Spleen (tissue), 11 donors: Measurements from ENCODE around the gene ZNF578. TPM values are rescaled to one million over a fixed set of nuclear protein-coding genes. Genes with fewer than 3 reads are reported as not detected.

Experiments used
- DNase-seq: peaks from one replicate; pipeline ENCODE4 v3.0.0-alpha.2; 2020
- H3K27ac ChIP-seq, 8 donors: fragments of 200-600 bp; sonication (generic) in 7 of 8; 1 replicate in 4 of 8; 2 replicates in 4 of 8; pipeline versions ENCODE4 v1.5.0 to v1.8.0; 2016 to 2021; ENCODE audit warnings: inconsistent platforms in 4 of 8, mild to moderate bottlenecking in 4 of 8, moderate library complexity in 1 of 8
- H3K27me3 ChIP-seq, 7 donors: fragments of 200-600 bp; sonication (generic) in 6 of 7; replicated peaks in 1 of 7; 1 replicate in 4 of 7; 2 replicates in 3 of 7; pipeline versions ENCODE4 v1.5.0 to v1.8.0; 2016 to 2021; ENCODE audit warnings: inconsistent platforms in 3 of 7, mild to moderate bottlenecking in 1 of 7
- H3K36me3 ChIP-seq, 6 donors: fragments of 200-600 bp; sonication (generic) in 5 of 6; 1 replicate in 4 of 6; 2 replicates in 2 of 6; pipeline versions ENCODE4 v1.5.0 to v1.8.0; 2016 to 2021; ENCODE audit warnings: inconsistent platforms in 2 of 6
- H3K4me1 ChIP-seq, 6 donors: fragments of 200-600 bp; sonication (generic) in 5 of 6; 1 replicate in 3 of 6; 2 replicates in 3 of 6; pipeline versions ENCODE4 v1.5.0 to v1.8.0; 2016 to 2021; ENCODE audit warnings: inconsistent platforms in 3 of 6
- H3K4me3 ChIP-seq, 8 donors: fragments of 200-600 bp; sonication (generic) in 7 of 8; 1 replicate in 4 of 8; 2 replicates in 4 of 8; pipeline versions ENCODE4 v1.5.0 to v1.8.0; 2016 to 2021; ENCODE audit warnings: inconsistent platforms in 4 of 8, mild to moderate bottlenecking in 4 of 8, moderate library complexity in 2 of 8
- H3K9me3 ChIP-seq, 8 donors: fragments of 200-600 bp; sonication (generic) in 7 of 8; 1 replicate in 4 of 8; 2 replicates in 4 of 8; pipeline versions ENCODE4 v1.5.0 to v1.8.0; 2016 to 2021; ENCODE audit warnings: inconsistent platforms in 4 of 8
- POLR2A ChIP-seq, 3 donors: fragments of 450-650 bp; IDR thresholded peaks; one replicate each; pipeline ENCODE4 v1.5.1; 2017; ENCODE audit warnings: antibody characterized with exemption in 3 of 3, mild to moderate bottlenecking in 1 of 3
- POLR2AphosphoS5 ChIP-seq, 3 donors: sonication (generic); formaldehyde crosslinking; IDR thresholded peaks; one replicate each; pipeline ENCODE4 v1.5.1; 2017; ENCODE audit warnings: antibody characterized with exemption in 3 of 3
- WGBS, 5 donors: extraction: QIAGEN DNeasy Blood & Tissue Kit in 3 of 5; methylation state at CpG; one replicate each; pipeline versions ENCODE4 v1.1.5 to v1.1.7; 2013 to 2018; 5-methylcytosine and 5-hydroxymethylcytosine counted together
- intact Hi-C: fragments of 100-400 bp; cut with DNase I; formaldehyde crosslinking; loops from one replicate; pipeline ENCODE4 v1.15.0; 2023; ENCODE audit warnings: low total_unique reads
- polyA plus RNA-seq, 3 donors: library from polyadenylated mRNA; stranded (reverse); fragments of 200-250 nt; gene quantifications; one replicate each; pipeline ENCODE4 v1.2.1, GENCODE V29; 2013
- total RNA-seq, 7 donors: library from RNA; depleted of rRNA in 3 of 7; stranded (reverse); fragments of >200 nt in 3 of 7; fragmentation: NEBNext Ultra II Directional in 4 of 7; extraction: Animal tissue kit (Norgen Biotek cat#: 25700) in 4 of 7; gene quantifications; one replicate each; pipeline versions ENCODE4 v1.1.0 to v1.2.1, GENCODE V29; 2016 to 2021
- TF ChIP-seq, protein P1 (sequence below), 11 experiments: fragments of 200-600 bp in 7 of 11; fragments of 450-650 bp in 4 of 11; sonication (generic) in 4 of 11; IDR thresholded peaks in 8 of 11; conservative IDR thresholded peaks in 3 of 11; 1 replicate in 7 of 11; 2 replicates in 4 of 11; pipeline versions ENCODE4 v1.4.0 to v1.8.0; 2016 to 2021; ENCODE audit warnings: antibody characterized with exemption in 11 of 11, inconsistent platforms in 4 of 11, mild to moderate bottlenecking in 1 of 11
- donor health status: healthy with polysubstance abuse.
- donor health status: DM: no; HTN: no; CAD: no; lungs with moderate emphysema.
- donor health status: DM: no; HTN: no; CAD: no.
- donor health status: Bipolar disorder and iron deficiency.
- donor health status: healthy.
- donor health status: DM: no; HTN: no; CAD: no.
- donor health status: DM: yes; HTN: yes; CAD: no.

The ZNF578 gene
- total and polyA plus RNA-seq, 10 donors = 0.85 to 4.1 (median 3.5) TPM

DNA sequence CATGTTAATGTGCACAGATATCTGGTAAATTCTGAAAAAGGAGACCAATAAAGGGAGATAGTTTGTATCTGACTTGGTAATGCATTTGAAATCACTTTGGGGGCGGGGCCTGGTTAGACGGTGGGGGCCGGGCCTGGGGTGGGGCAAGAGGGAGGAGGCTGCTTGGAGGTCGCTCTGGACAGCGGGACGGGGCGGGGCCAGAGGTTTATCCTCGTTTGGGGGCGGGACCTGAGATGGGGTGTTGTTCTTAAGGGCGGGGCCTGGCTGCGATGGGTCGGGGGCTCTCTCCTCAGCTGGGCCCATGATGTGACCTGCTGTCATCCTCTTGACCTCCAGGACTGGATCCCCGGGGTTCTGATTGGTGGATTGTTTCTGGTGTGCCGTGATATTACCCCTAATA, 69.2 kb downstream of the ZNF578 start:
- TF ChIP-seq POLR2AphosphoS5 (IDR thresholded peaks at IDR 0.05) (no peak), POLR2A (IDR thresholded peaks at IDR 0.05) (no peak)
- TF ChIP-seq, protein P1, sequence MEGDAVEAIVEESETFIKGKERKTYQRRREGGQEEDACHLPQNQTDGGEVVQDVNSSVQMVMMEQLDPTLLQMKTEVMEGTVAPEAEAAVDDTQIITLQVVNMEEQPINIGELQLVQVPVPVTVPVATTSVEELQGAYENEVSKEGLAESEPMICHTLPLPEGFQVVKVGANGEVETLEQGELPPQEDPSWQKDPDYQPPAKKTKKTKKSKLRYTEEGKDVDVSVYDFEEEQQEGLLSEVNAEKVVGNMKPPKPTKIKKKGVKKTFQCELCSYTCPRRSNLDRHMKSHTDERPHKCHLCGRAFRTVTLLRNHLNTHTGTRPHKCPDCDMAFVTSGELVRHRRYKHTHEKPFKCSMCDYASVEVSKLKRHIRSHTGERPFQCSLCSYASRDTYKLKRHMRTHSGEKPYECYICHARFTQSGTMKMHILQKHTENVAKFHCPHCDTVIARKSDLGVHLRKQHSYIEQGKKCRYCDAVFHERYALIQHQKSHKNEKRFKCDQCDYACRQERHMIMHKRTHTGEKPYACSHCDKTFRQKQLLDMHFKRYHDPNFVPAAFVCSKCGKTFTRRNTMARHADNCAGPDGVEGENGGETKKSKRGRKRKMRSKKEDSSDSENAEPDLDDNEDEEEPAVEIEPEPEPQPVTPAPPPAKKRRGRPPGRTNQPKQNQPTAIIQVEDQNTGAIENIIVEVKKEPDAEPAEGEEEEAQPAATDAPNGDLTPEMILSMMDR (IDR thresholded peaks at IDR 0.05 in 8 of 11, conservative IDR thresholded peaks at IDR 0.05 in 3 of 11) = no peak
- no peak overlapping the region for H3K27ac ChIP-seq
- no peak for DNase-seq
- H3K36me3 ChIP-seq = no peaks in the 10 kb centered on the region
- H3K9me3 ChIP-seq = peaks cover 0 to 88% (median 69%) of the 10 kb centered on the region in 8 donors
- 80 to 90% (median 84%) methylated on average over 14 of the region's 14 CpGs for WGBS, 5 donors
- no peak overlapping the region for H3K4me3 ChIP-seq
- peaks cover 0 to 9% (median 0%) of the 10 kb centered on the region in 6 donors for H3K4me1 ChIP-seq
- intact Hi-C loops = no loop called here
- H3K27me3 ChIP-seq = no peaks in the 10 kb centered on the region

DNA sequence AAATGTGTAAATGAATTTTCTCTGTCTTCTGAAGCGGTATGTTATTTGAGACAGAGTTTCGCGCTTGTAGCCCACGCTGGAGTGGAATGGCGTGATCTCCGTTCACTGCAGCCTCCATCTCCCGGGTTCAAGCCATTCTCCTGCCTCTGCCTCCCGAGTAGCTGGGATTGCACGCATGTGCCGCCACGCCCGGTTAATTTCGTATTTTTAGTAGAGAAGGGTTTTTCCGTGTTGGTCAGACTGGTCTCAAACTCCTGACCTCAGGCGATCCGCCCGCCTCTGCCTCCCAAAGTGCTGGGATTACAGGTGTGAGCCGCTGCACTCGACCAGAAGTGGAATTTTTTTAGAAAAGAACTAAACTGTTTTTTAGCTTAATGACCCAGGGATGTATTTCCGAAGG, 70.7 kb downstream of the ZNF578 start:
- Histone ChIP-seq H3K4me3 (no peak overlapping the region), H3K36me3 (no peaks in the 10 kb centered on the region), H3K27ac (no peak overlapping the region), H3K27me3 (no peaks in the 10 kb centered on the region), H3K4me1 (peaks cover 5 to 22% (median 11%) of the 10 kb centered on the region in 6 donors), H3K9me3 (peaks cover 0 to 75% (median 59%) of the 10 kb centered on the region in 8 donors)
- DNase-seq = no peak
- TF ChIP-seq, protein P1 (IDR thresholded peaks at IDR 0.05 in 8 of 11, conservative IDR thresholded peaks at IDR 0.05 in 3 of 11) = no peak
- TF ChIP-seq POLR2A (IDR thresholded peaks at IDR 0.05) (no peak), POLR2AphosphoS5 (IDR thresholded peaks at IDR 0.05) (no peak)
- 85 to 94% (median 91%) methylated on average over 20 of the region's 20 CpGs for WGBS, 5 donors
- intact Hi-C loops = no loop called here

DNA sequence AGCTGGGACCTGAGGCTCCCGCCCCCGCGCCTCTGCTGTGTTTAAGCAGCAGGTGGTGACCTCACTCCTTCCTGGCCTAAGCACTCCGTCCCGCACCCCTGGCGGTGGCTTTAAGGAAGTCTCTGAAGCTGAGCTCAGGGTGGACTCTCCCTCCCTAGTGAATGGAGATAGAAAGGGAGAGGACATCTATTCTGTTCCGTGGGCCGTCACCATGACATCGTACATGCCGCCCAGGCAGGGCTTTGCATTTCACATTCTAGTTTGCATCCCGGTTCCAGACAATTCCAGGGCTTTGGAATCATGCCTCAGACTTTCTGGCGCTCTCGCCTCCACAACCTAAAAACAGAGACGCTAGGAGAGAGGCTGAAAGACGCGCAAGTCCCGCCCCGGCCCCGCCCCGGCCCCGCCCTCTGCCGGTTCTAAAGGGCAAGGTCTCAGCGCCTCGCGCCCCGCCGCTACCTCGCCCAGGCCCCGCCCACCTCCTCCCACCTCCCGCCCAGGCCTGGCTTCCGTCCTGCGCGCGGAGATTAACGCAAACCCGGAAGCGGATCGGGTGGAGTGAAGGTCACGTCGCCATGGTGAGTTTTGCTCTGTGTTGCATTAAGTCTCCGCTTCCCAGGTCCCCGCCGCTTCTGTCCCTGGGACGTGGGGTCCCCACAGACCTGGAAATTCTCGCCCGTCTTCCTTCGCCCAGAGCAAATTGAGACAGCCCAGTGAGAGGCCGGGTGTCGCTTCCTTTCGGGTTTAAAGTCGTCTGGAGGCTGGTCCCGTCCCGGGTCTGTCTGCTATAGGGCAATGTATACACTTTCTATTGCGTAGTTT, 74.0 kb downstream of the ZNF578 start, which contains the start of gene ZNF808:
TSS of gene ZNF808 (plus strand) at position 535 of the 822 bp plus-strand sequence. CDS start 15,617 bp downstream, outside the sequence.
- 0 to 1% (median 1%) methylated on average over 44 to 54 of the region's 54 CpGs for WGBS, 5 donors

More for the DNA sequence above, 74.0 kb downstream of the ZNF578 start, which contains the start of gene ZNF808:
- Histone ChIP-seq H3K27me3 (no peaks in the 10 kb centered on the region), H3K27ac (peak within 1 kb of the TSS; percentile 88 to 93 (median 91)), H3K4me3 (peak within 1 kb of the TSS; percentile 66 to 90 (median 73)), H3K36me3 (peaks cover 0 to under 1% (median 0%) of the 10 kb centered on the region in 6 donors), H3K9me3 (peaks cover 0 to 43% (median 32%) of the 10 kb centered on the region in 8 donors), H3K4me1 (peaks cover 5 to 39% (median 17%) of the 10 kb centered on the region in 6 donors)
- intact Hi-C loops = no loop called here
- TF ChIP-seq POLR2A (IDR thresholded peaks at IDR 0.05) (peak in 1 of 3 donors; percentile 57), POLR2AphosphoS5 (IDR thresholded peaks at IDR 0.05) (peak; percentile 73 to 89 (median 84))
- TF ChIP-seq, protein P1 (IDR thresholded peaks at IDR 0.05 in 8 of 11, conservative IDR thresholded peaks at IDR 0.05 in 3 of 11) = peak; percentile 41 to 78 (median 69)
- peak; percentile 100 for DNase-seq
